Measurements from ENCODE around the gene TKT.

TKT gene

GRCh38 chr3:53264718-53265117 lies 8.9 kb upstream of the TKT start:
- CTCF ChIA-PET = interaction anchor here (1.2 kb wide), 1 partner anchor 21 kb away, joined by 3 read pairs; no protein-coding TSS in a partner anchor
- TF ChIP-seq TARDBP (IDR thresholded peaks at IDR 0.05) (no peak), ZNF384 (IDR thresholded peaks at IDR 0.05) (no peak), ARNT (IDR thresholded peaks at IDR 0.05) (no peak), CTBP1 (IDR thresholded peaks at IDR 0.05; ENCODE audit: borderline replicate concordance) (no peak), ELF4 (IDR thresholded peaks at IDR 0.05) (no peak), L3MBTL2 (conservative IDR thresholded peaks at IDR 0.05) (no peak), FOXK2 (IDR thresholded peaks at IDR 0.05) (no peak), FOXM1 (IDR thresholded peaks at IDR 0.05; ENCODE audit: borderline replicate concordance) (no peak), NFRKB (IDR thresholded peaks at IDR 0.05) (no peak), SP1 (IDR thresholded peaks at IDR 0.05) (no peak), PKNOX1 (IDR thresholded peaks at IDR 0.05) (no peak), HDGF (IDR thresholded peaks at IDR 0.05; ENCODE audit: borderline replicate concordance) (no peak)
- POLR2A ChIA-PET = no interaction called here
- DNase-seq (ENCODE audit: extremely low spot score) = no peak

DNA sequence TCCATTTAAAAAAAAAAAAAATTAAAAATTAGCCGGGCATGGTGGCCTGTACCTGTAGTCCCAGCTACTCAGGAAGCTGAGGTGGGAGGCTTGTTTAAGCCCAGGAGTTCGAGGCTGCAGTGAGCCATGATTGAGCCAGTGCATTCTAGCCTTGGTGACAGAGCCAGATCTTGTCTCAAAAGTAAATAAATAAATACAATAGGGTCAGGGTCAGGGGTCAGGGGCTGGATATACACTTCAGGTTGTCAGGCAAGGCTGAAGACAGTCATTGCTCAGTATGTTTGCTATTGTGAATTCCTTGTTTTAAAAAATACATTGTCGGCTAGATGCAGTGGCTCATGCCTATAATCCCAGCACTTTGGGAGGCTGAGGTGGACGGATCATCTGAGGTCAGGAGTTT lies 8.1 kb upstream of the TKT start:
- POLR2A ChIA-PET = no interaction called here
- CTCF ChIA-PET = interaction anchor here (0.7 kb wide), 1 partner anchor 158 kb away, joined by 3 read pairs; no protein-coding TSS in a partner anchor

GRCh38 chr3:53261712-53262111 lies 5.9 kb upstream of the TKT start:
- CTCF ChIA-PET = no interaction called here
- no peak for DNase-seq (ENCODE audit: extremely low spot score)
- POLR2A ChIA-PET = no interaction called here
- TF ChIP-seq CTBP1 (IDR thresholded peaks at IDR 0.05; ENCODE audit: borderline replicate concordance) (no peak), ARNT (IDR thresholded peaks at IDR 0.05) (no peak), L3MBTL2 (conservative IDR thresholded peaks at IDR 0.05) (no peak), FOXA1 (IDR thresholded peaks at IDR 0.05) (no peak), LEF1 (IDR thresholded peaks at IDR 0.05; ENCODE audit: borderline replicate concordance) (no peak)

More for the DNA sequence above, 8.1 kb upstream of the TKT start:
- no peak for TF ChIP-seq TARDBP (IDR thresholded peaks at IDR 0.05)
- TF ChIP-seq LEF1 (IDR thresholded peaks at IDR 0.05; ENCODE audit: borderline replicate concordance) = no peak
- TF ChIP-seq BHLHE40 (IDR thresholded peaks at IDR 0.05; ENCODE audit: borderline replicate concordance) = no peak
- TF ChIP-seq L3MBTL2 (conservative IDR thresholded peaks at IDR 0.05) = no peak
- TF ChIP-seq FOXK2 (IDR thresholded peaks at IDR 0.05) = no peak
- no peak for TF ChIP-seq FOXM1 (IDR thresholded peaks at IDR 0.05; ENCODE audit: borderline replicate concordance)
- no peak for TF ChIP-seq SUZ12 (IDR thresholded peaks at IDR 0.05)
- TF ChIP-seq NFRKB (IDR thresholded peaks at IDR 0.05) = no peak
- no peak for TF ChIP-seq ZNF384 (IDR thresholded peaks at IDR 0.05)
- no peak for TF ChIP-seq HDGF (IDR thresholded peaks at IDR 0.05; ENCODE audit: borderline replicate concordance)
- TF ChIP-seq SP1 (IDR thresholded peaks at IDR 0.05) = no peak
- no peak for TF ChIP-seq ARNT (IDR thresholded peaks at IDR 0.05)
- TF ChIP-seq ELF4 (IDR thresholded peaks at IDR 0.05) = no peak
- TF ChIP-seq CTBP1 (IDR thresholded peaks at IDR 0.05; ENCODE audit: borderline replicate concordance) = no peak
- no peak for TF ChIP-seq FOXA1 (IDR thresholded peaks at IDR 0.05)
- no peak for TF ChIP-seq PKNOX1 (IDR thresholded peaks at IDR 0.05)
- no peak for DNase-seq (ENCODE audit: extremely low spot score)

DNA sequence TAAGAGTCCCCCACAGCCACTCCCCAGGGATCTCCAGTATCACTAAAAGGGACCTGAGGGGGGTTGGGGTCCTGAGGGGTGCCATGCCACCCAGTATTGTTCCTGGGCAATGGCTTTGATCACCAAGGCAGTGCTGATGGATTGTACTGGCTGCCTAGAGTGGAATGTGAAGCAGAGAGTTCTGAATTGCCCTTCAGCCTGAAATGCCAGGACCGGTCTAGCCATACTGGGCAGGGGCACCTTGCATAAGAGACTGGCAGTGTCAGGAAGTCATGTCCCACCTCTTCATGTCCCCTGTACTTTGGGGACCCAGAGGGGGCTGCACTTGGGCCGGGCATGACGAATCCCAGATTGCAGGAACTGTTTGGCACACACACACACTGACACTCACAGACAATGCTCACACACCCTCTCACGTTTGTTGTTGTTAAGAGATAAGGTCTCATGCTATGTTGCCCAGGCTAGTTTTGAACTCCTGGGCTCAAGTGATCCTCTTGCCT lies 4.5 kb upstream of the TKT start:
- no peak for DNase-seq (ENCODE audit: extremely low spot score)
- ChIA-PET CTCF (no interaction called here), POLR2A (no interaction called here)
- TF ChIP-seq ELF4 (IDR thresholded peaks at IDR 0.05) (no peak), SP1 (IDR thresholded peaks at IDR 0.05) (no peak), TARDBP (IDR thresholded peaks at IDR 0.05) (no peak), FOXA1 (IDR thresholded peaks at IDR 0.05) (no peak), NFRKB (IDR thresholded peaks at IDR 0.05) (no peak), ZNF384 (IDR thresholded peaks at IDR 0.05) (no peak), SUZ12 (IDR thresholded peaks at IDR 0.05) (no peak), FOXK2 (IDR thresholded peaks at IDR 0.05) (no peak), LEF1 (IDR thresholded peaks at IDR 0.05; ENCODE audit: borderline replicate concordance) (no peak), L3MBTL2 (conservative IDR thresholded peaks at IDR 0.05) (no peak), CTBP1 (IDR thresholded peaks at IDR 0.05; ENCODE audit: borderline replicate concordance) (no peak), PKNOX1 (IDR thresholded peaks at IDR 0.05) (no peak), FOXM1 (IDR thresholded peaks at IDR 0.05; ENCODE audit: borderline replicate concordance) (no peak), HDGF (IDR thresholded peaks at IDR 0.05; ENCODE audit: borderline replicate concordance) (no peak), ARNT (IDR thresholded peaks at IDR 0.05) (no peak), BHLHE40 (IDR thresholded peaks at IDR 0.05; ENCODE audit: borderline replicate concordance) (no peak)

GRCh38 chr3:53259427-53260259 lies 3.8 kb upstream of the TKT start:
- POLR2A ChIA-PET = no interaction called here
- no peak for DNase-seq (ENCODE audit: extremely low spot score)
- no peak for TF ChIP-seq FOXA1 (IDR thresholded peaks at IDR 0.05)
- TF ChIP-seq SP1 (IDR thresholded peaks at IDR 0.05) = no peak
- no peak for TF ChIP-seq ZNF384 (IDR thresholded peaks at IDR 0.05)
- TF ChIP-seq TARDBP (IDR thresholded peaks at IDR 0.05) = no peak
- no peak for TF ChIP-seq BHLHE40 (IDR thresholded peaks at IDR 0.05; ENCODE audit: borderline replicate concordance)
- CTCF ChIA-PET = interaction anchor here (1.0 kb wide), 1 partner anchor 127 kb away, joined by 5 read pairs; no protein-coding TSS in a partner anchor
